ENCODE measurements around the gene HHIPL1.

DNA sequence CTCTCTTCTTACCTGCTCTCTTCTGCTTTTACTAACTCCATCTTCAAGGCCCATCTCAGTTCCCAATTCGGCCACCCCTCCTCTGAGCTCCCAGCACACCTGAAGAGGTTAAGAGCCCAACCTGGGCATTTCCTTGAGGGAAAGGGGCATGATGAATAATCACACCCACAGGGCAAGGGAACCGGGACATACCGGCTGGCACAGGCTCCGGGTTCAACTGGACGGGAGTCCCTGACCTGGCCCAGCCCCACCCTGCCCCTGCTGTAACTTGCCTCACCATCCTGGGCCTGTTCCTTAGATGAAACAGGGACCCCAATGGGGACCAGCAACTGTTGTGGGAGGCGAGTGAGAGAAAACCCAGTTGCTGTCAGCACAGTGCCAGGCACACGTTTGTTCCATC lies 49.4 kb upstream of the HHIPL1 start:
- no peak for TF ChIP-seq POLR2A (IDR thresholded peaks at IDR 0.05)
- TF ChIP-seq, protein P1, sequence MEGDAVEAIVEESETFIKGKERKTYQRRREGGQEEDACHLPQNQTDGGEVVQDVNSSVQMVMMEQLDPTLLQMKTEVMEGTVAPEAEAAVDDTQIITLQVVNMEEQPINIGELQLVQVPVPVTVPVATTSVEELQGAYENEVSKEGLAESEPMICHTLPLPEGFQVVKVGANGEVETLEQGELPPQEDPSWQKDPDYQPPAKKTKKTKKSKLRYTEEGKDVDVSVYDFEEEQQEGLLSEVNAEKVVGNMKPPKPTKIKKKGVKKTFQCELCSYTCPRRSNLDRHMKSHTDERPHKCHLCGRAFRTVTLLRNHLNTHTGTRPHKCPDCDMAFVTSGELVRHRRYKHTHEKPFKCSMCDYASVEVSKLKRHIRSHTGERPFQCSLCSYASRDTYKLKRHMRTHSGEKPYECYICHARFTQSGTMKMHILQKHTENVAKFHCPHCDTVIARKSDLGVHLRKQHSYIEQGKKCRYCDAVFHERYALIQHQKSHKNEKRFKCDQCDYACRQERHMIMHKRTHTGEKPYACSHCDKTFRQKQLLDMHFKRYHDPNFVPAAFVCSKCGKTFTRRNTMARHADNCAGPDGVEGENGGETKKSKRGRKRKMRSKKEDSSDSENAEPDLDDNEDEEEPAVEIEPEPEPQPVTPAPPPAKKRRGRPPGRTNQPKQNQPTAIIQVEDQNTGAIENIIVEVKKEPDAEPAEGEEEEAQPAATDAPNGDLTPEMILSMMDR (IDR thresholded peaks at IDR 0.05) = no peak
- TF ChIP-seq EP300 (IDR thresholded peaks at IDR 0.05) = no peak

Measured in tibial nerve (tissue), 4 donors.